A204.1 (cell line): Measurements from ENCODE around the gene CSAD.
"Not testable (repeated sequence)": the region's sequence is repeated elsewhere in the genome, so short reads cannot be mapped to it uniquely, and the experiment has no call there.

Experiments
- FAIRE-seq: peaks from 2 replicates; lab custom pipeline; 2012; peaks lifted over from hg19 to GRCh38; lab: Jason Lieb, UNC

The CSAD gene

DNA sequence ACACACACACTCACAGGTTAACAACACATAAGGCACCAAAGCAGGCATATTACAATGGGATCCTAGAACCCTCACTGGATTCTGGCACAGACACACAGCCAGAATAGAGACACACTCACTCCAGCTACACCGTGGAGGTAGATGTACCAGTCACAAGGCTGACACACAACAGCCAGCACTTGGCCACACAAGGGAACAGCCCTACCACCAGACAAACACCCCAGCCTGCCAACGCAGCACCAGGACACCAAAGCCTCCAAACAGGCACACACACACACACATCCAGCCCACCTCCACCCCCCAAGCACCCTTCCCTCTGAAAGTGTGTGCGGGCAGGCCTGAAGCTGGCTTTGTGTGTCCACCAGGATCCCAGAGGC is 37.2 kb upstream of the CSAD start:
- FAIRE-seq, result no peak

DNA sequence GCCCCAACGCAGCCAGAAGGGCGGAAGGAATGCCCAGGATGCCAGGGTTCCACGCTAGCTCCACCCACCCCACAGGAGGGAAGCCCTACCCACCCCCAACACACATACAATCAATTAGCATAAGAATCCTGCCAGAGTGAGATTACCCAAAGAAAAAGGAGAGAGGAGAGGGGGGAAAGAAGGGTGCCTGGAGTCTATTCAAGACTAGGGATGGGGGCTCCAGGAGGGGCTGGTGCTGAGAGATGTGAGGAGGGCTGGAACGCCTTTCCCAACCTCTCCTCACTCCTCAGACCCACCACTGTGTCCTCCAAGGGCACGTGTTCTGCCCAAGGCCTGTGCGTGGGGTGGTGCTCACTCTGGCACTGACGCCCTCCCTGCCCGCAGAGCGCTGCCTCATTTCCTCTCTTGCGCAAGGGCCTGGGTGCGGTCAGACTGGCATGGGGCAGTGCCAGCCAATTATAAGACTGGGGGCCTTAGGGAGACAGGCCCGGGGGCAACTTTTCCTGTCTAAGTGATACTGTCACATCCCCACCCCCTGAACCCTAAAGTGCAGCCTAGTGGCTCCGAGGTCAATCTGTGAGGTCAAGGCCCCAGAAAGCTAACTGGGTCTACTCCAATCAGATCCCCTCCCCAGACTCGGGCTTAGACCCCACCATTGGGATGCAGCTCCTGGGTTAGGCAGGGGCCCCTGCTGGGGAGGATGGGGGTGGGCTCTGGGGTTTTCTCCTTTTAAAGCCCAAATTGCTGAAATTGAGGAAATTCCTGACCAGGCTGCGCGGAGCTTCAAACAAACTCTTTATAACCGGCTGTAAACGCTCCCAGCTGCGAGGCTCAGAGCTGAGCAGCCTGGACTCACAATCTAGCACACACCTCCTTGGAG is 36.6 kb upstream of the CSAD start:
- no peak for FAIRE-seq

DNA sequence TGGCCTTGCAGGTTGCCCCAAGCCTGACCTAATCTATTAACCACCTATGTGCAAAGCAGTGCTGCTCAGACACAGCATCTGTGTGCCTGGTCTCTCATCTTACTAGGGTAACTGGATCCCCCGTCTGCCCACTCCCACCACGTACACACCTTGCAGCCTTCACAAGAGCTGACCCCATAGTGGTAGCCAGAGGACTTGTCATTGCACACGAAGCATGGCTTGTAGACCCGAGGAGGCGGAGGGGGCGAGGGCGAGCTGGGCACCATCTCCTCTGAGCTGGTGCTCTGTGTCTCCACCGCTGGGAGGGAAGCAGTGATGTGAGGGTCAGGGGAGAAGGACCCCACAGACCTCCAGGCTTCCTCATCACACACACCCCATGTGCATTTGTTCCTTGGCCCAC is 34.8 kb upstream of the CSAD start:
- FAIRE-seq, result no peak

DNA sequence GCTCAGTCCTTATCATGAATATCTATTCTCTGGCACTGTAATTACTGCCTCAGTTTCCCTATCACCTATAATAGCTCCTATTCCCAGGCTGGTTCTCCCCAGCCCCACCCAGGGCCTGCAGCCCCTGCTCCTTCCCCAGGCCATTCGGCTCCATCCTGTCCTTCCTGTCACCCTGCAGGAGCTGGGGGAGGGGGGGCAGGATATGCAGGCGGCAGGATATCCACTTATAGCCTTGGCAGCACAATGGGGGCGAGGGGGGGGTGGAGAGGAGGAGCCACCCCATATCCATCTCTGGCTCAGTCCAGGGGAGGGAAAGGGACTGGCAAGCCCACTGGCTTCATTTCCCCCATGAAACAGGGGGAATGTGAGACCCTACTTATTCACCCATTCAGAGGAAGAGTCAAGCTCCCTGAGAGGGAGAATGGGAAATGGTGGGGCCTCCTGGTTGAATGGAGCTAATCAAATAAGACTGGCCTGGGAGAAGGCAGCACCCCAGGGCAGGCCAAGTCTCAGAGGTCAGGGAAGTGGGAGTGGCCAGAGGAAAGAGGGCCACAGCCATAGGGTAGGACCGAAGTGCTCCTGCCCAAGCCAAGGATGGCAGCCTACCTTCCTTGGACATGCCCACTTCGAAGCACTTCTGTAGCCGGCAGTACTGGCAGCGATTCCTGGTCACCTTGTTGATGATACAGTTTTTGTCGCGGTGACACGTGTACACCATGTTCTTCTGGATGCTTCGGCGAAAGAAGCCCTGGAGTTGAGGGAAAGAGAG is 34.1 kb upstream of the CSAD start:
- FAIRE-seq, result no peak

DNA sequence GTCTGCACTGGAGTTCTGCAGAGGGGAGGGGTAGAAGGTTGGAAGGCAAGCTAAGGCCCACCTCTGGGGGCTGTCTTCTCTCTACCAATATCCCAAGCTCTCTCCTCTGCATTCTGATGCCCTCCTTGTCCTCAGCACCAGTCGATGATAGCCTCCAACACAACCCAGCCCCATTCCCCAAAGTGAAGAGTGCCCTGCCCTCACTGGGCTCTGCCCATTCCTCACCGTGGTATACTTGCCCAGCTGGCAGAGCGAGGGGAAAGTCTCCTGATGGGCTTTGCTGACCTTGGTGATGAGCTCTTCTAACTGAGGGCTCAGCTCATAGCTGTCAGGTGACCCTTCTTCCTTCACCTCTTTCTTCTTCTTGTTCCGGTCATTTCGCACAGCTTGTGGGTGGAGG is 33.5 kb upstream of the CSAD start:
- FAIRE-seq, result no peak

DNA sequence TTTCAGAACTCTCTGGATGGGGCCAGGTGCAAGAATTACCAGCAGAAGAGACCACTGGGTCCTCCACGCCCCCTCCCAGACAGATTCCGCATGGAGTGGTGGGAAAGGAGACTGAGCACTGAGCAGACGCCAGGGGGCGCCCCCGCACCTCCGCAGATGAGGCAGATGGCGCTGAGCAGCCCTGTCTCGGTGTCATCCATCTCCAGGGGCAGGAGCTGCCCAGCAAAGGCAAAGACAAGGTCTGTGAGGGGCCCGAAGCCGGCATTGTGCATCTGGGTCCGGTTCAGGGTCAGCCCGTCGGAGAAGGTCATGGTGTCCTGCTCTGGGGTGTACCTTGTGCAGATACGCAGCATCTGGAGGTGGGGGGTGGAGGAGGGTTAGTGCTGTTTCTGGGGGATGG is 32.6 kb upstream of the CSAD start:
- no peak for FAIRE-seq

DNA sequence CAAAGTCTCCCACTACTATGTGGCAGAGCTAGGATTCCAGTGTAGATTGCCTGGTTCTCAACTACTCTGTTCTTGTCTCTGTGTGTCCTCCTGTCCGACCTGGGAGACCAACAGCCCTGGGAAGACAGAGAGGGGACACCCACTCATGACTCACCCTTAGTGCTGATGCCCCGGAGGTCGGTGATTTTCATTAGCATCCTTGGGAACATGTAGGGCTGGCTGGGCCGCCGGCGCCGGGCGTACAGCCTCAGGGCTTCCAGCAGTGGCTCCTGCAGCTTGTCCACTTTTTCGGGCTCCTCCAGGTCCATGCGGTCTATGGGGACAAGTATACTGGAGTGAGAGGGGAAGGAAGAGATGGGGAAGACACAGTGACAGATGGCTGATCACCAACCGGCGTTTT is 32.2 kb upstream of the CSAD start:
- no peak for FAIRE-seq

DNA sequence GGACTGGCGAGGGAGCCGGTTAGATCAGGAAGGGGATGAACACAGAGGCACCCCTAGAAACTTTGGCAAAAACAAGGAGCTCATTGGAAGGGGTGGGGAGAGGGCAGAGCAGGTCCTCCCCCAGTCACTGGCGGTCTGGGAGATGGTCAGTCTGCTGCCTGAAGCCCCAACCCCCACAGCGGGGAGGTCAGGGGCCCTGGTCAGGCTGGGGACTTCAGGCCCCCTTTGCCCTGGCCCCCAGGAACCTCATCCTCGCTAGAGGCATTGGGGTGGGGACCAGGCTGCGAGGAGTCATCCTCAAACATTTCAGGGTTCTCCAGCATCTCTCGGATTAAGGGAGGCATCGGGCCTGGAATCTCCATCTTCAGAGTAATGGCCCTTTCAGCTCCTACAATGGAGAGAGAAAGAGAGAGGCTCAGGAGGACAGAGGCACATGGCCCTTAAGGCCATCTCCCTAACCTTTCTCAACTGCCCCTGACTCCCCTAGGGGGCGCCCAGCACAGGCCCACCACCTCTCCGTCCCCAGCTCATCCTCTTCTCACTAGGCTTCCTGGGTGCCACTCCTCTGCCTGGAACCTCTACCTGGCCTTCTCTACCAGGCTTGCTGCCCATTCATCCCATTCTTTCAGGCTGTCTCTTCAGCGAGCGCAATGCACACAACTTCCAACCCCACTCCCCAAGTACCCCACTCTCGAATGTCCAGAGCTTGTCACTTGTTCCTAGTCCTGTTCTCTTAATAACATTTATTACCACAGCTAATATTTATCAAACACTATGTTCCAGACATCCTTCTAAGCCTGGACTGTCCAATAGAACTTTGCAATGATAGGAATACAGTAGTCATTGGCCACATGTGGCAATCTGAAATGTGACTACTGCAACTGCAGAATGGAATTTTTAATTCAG is 31.0 kb upstream of the CSAD start:
- FAIRE-seq, result no peak

DNA sequence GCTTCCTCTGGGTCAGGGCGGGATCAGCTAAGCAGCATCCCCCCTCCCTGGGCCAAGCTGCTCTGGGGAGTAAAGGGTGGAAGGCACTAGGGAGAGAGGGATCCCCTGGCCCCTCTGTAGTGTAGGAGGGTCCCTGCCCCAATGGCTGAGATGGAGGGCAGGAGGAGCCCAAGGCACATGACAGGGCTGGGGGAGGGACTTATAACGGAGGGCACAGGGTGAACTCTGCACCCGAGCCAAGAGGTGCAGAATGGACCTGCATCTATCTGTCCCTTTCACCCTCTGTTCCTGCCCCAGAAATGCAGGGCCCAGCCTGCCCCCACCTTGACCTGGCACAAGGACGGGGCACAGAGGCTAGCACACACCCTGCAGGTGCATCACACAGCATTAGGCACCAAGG is 30.1 kb upstream of the CSAD start:
- FAIRE-seq, result no peak

DNA sequence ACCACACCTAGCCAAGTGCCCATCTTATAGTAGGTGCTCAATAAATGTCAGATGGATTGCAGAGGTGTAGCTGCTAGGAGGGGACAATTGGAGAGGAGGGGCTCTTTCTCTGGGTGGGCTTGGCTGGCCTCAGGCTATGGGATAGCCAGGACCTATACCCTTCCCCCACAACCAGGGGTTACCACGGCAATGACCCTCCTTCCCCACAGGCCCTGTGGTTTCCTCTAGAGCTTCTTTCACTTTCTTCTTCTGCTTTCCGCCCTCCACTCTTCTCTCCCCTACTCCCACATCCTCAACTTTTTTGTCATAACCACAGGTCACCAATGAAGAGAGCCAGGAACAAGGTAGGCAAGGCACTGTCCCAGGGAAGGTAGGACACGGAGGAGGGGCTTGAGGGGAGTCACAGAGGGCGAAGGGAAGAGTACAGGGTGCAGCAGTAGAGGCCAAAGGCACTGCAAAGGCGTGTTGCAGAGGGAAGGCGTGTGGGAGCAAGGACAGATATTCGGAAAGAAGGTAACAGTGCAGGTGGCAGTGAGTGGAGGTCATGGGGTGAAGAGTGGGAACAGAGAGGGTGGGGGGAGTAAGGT is 28.2 kb upstream of the CSAD start:
- FAIRE-seq, result no peak

DNA sequence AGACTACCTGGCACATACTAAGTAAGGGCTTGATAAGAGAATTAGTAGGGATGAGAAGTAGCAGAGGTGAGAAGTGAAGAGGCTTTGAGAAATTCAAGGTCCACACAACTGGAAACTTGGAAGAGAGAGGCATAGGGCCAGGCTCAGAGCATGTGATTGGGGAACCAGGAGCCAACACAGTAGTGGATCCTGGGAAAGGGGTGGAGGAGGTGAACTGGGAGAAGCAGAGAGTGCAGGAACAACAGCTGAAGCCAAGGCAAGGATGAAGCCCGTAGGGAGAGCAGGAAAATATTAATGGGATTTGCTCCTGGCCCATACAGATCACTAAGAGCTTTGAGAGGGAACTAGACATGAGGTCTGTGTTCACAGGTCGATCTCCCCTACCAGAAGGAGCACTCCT is 27.7 kb upstream of the CSAD start:
- FAIRE-seq, result no peak

DNA sequence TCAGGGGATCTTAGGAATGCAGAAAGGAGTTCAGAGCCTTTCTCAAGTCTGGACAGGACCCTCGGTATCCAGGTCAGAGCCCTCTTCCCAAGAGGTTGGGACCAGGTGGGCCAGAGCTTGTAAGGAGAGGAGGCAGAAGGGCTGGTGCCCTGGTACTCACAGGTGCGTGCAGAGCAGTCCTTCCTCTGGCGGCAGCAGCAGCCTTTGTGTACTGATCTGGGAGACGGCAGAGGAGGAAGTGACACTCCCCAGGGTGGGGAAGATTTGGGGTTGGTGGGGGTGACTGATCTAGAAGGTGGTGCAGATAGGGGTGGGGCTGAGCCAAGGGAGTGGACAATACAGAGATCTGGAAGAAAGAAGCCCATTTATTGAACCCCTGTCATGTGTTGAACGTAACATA is 26.3 kb upstream of the CSAD start, which contains the start of gene ITGB7:
ITGB7 (minus strand) TSS at position 210 of the 400 bp plus-strand sequence. CDS start 6,808 bp downstream, outside the sequence.
- no peak for FAIRE-seq

DNA sequence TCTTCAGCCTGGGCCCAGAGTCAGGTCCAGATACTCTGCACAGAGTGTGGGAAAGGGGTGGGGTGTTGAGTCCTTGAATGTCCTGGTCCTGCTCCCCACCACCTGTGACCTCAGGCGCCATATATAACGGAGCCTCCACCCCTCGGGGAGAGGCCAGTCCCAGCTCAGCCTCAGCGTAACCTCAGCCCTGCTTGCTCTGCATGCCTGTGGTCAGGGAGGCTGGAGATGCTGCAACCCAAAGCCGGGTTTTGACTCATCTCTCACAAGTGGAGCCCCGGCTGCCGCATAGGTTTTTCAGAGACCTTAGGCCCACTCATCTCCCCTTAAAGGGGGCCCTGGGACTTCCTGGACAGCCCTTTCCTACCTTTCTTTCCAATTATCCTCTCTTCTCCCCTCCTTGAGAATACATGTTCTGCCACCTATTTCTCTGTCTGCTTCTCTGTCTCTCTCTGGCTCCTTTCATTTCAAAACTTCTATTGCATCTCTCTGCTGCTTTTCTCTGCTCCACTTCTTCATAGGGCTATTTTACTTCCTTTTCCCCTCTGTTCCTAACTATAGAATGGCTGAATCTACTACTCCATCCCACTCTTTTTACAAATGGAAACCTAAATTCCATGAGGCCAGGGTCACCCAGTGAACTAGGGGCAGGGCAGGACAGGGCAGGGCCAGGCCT is 25.2 kb upstream of the CSAD start:
- no peak for FAIRE-seq

DNA sequence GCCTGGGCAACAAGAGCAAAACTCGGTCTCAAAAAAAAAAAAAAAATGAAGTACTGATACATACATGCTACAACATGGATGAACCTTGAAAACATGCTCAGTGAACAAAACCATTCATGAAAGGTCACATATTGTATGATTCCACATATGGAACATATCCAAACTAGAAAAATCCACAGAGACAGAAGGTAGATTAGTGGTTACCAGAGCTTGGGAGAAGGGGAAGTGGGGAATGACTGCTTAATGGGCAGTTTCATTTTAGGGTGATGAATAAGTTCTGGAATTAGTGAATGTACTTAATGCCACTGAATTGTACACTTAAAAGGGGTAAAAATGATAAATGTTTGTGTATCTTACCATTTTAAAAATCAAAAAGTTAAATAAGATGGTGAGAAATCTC is 23.6 kb upstream of the CSAD start:
- FAIRE-seq, result no peak

DNA sequence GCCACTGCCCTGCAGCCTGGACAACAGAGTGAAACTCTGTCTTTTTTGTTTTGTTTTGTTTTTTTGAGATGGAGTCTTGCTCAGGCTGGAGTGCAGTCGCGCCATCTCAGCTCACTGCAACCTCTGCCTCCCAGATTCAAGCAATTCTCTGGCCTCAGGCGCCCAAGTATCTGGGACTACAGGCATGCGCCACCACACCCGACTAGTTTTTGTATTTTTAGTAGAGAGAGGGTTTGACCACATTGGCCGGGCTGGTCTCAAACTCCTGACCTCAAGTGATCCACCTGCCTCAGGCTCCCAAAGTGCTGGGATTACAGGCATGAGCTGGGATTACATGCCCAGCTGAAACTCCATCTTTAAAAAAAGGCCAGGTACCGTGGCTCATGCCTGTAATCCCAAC is 21.6 kb upstream of the CSAD start:
- not testable (repeated sequence) for FAIRE-seq

DNA sequence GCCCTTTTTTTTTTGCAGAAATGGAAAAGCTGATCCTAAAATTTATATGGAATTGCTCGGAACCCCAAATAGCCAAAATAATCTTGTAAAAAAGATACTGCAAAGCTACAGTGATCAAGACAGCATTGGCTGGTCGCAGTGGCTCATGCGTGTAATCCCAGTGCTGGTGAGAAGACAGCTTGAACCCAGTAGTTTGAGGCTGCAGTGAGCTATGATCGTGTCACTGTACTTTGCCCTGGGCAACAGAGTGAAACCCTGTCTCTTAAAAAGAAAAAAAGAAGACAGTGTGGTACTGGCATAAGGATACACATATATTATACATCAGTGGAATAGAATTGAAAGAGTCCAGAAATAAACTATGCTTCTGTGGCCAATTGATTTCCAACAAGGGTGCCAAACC is 20.9 kb upstream of the CSAD start:
- no peak for FAIRE-seq

DNA sequence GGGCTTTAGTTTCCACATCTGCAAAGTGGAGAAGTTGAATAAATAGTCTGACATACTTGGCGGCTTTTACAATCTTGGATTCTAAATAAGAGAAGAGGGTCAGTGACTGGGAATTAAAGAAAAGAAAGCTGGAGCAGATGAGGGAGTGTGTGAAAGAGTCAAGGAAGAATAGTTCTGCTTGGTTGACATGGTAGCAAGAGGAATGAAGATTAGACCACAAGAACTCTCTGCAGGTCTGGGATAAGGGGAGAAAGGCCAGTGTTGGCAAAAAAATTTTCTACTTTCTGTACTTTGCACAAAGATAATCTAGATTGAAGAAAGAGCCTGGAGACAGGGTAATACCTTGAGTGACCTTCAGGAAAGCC is 20.4 kb upstream of the CSAD start:
- FAIRE-seq, result no peak

DNA sequence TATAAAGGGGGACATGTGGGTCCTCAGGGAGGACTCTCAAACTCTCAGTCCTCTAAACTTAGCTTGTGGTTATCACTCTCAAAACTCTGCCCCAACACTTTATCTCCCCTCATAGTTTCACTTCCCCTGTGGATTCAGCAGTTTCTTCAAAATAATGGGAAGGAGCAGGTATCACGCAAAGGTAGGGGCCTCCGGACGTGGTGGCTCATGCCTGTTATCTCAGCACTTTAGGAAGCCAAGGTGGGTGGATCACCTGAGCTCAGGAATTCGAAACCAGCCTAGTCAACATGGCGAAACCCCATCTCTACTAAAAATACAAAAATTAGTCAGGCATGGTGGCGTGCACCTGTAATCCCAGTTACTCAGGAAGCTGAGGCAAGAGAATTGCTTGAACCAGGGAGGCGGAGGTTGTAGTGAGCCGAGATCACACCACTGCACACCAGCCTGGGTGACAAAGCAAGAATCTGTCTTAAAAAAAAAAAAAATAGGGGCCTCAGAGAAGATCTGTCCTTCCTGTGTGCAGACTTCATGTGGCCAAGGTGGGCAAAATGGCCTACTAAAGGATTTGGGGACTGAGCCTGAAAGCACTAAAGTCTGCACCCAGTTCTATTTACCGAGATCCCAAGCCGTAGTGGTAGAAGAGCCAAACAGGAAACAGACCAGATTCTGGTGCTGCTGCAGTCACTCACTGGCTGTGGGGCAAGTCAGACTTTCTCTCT is 19.9 kb upstream of the CSAD start:
- no peak for FAIRE-seq

DNA sequence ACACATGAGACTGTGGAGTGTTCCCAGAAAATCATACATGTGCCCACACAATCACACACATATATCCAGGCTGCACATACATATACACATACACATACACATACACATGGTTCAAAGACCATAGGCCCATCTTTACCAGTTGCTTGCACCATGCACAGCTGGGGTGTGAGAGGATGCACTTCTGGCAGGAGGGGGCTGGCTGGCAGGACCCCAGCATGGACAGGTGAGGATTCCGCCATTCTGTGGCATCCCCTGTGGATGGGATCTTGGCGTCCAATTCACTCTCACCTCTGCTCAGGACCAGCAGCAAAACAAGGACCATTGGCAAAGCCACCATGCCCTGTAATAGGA is 19.4 kb upstream of the CSAD start:
- no peak for FAIRE-seq

DNA sequence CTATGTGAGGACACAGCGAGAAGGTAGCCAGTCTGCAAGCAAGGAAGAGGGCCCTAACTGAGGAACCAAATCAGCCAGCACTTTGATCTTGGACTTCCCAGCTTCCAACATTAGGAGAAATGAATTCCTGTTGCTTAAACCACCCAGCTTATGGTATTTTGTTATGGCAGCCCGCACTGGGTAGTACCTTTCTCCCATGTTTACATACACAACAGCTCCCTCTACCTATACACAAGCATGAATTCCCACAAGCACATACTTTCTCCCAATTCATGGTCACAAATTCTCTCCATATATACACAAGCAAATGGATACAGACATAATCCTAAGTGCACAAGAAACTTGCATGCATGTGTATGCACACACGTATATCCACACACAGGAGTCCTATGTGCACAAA is 19.0 kb upstream of the CSAD start:
- no peak for FAIRE-seq

DNA sequence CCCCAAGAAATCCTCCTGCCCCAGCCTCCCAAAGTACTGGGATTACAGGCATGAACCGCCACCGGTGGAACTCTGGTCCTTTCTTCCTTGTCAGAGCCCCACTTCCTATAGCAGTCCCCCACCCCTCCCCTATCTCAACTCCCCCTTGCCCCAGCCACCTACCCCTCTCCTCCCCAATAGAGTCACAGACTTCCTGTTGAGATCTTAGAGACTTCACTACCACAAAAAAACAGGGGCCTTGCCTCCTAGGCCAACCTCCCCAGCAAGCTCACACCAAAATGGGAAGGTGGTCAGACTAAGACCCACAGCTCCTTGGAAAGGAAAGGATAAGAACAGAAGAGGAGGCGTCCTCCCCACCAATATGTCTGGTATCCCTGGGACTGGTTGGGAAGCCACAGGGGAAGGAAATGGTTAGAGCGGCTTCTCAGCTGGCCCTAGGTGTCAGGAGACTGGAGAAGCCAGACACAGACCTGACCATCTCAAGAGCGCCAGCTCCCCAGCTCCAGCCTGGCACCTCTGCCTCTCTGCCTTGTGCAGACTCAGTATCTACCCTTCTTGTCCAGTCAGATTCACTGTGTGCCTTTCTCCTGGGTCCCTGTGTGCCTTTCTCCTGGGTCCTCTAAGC is 17.9 kb upstream of the CSAD start:
- FAIRE-seq, result no peak
